Stimulated activated naive B cell treated with anti-CD40 and anti-IgM and Interleukin-4, amounts not matched to agents 10 μg/mL and 1 μg/mL and 100 μg/mL, for 72 hours (primary cell): ENCODE results near the gene ARHGAP15.

ENCODE experiments used
- ATAC-seq, 2 donors: fragments of 150-1000 bp; cut with Tn5 transposase; replicated peaks; 2 replicates each; pipeline ENCODE4 v1.10.0; 2021; ENCODE audit warnings: moderate library complexity in 1 of 2
- DNase-seq: peaks from one replicate; pipeline ENCODE4 v3.0.0; 2021
- H3K27ac Mint-ChIP-seq: one replicate; pipeline ENCODE4 v1.8.0; 2022; ENCODE audit warnings: mild to moderate bottlenecking, mixed read lengths
- H3K27me3 Mint-ChIP-seq, 2 donors: one replicate each; pipeline ENCODE4 v1.8.0; 2022; ENCODE audit warnings: mixed read lengths in 2 of 2
- H3K36me3 Mint-ChIP-seq, 2 donors: one replicate each; pipeline ENCODE4 v1.8.0; 2022; ENCODE audit warnings: mixed read lengths in 2 of 2, mild to moderate bottlenecking in 1 of 2
- H3K4me1 Mint-ChIP-seq, 2 donors: one replicate each; pipeline ENCODE4 v1.8.0; 2022; ENCODE audit warnings: mixed read lengths in 2 of 2, mild to moderate bottlenecking in 1 of 2
- H3K4me3 Mint-ChIP-seq, 2 donors: one replicate each; pipeline ENCODE4 v1.8.0; 2022; ENCODE audit warnings: mild to moderate bottlenecking in 2 of 2, mixed read lengths in 2 of 2, moderate library complexity in 1 of 2
- H3K9me3 Mint-ChIP-seq, 2 donors: one replicate each; pipeline ENCODE4 v1.8.0; 2022; ENCODE audit warnings: mixed read lengths in 2 of 2, mild to moderate bottlenecking in 1 of 2

The ARHGAP15 gene

DNA sequence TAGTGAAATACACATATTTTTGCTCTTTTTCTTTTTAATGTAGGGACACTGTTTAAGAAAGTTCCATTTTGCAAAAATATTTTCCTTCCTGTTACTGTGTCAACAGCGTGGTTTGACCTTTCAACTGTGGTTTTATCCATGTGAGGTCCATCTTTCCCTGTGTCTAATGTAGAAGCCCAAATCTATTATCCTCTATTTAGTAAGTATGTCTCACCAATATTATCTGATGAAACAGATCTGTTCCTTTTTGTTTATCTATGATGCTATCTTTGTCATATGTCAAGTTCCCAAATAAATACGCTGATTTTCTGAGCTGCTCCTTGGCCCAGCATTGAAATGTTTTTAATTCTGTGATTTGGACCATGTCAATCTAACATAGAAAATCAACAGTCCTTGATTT, 3.5 kb upstream of the ARHGAP15 start:
- DNase-seq = no peak

DNA sequence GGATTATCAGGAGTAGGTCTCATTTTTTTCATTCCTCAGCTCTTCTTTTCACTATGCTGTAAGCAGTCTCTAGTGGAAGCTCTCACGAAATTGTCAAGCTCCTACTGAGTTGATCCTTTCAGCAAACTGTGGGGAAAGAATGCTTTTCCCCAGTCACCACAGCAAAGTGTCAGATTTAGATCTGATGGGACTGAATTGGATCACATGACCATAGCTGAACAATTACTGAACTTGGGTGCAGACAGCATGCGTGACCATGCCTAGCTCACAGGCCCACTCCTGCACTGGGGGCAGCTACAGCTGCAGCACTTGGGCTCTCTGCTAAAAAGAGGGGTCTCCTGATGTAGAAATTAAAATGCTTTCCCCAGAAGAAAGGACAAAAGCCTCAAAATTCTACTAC, 3.1 kb downstream of the ARHGAP15 start:
- Mint-ChIP-seq H3K4me1 (peaks cover 24 to 66% of the 10 kb centered on the region in 2 donors), H3K9me3 (peaks cover 2 to 3% of the 10 kb centered on the region in 2 donors), H3K4me3 (peak overlapping the region; percentile 59 to 60), H3K36me3 (peaks cover 11 to 24% of the 10 kb centered on the region in 2 donors), H3K27me3 (no peaks in the 10 kb centered on the region), H3K27ac (peak overlapping the region; percentile 71)
- ATAC-seq = peak; percentile 22 to 41
- DNase-seq = peak; percentile 18

More for the DNA sequence above, 3.5 kb upstream of the ARHGAP15 start:
- no peaks in the 10 kb centered on the region for H3K9me3 Mint-ChIP-seq
- no peaks in the 10 kb centered on the region for H3K36me3 Mint-ChIP-seq
- H3K27ac Mint-ChIP-seq = no peak overlapping the region
- H3K4me1 Mint-ChIP-seq = peaks cover 11 to 16% of the 10 kb centered on the region in 2 donors
- H3K27me3 Mint-ChIP-seq = no peaks in the 10 kb centered on the region
- no peak for ATAC-seq
- no peak overlapping the region for H3K4me3 Mint-ChIP-seq

DNA sequence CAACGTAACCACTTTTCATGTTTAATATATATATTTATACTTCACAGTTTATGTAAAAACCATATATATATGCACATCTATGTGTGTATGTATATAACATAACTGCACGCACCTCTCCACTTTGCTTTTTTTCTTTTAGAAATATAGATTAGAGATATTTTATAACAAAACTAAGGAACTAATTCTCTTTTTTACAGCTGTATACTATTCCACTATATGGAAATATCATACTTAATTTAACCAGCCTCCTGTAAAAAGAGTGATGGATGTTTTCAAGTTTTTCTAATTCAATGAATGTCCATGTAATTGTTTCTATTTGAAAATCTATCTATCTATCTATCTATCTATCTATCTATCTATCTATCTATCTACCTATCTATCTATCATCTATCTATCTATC, 4.6 kb downstream of the ARHGAP15 start:
- Mint-ChIP-seq H3K4me3 (no peak overlapping the region), H3K27ac (no peak overlapping the region), H3K36me3 (peaks cover 11 to 24% of the 10 kb centered on the region in 2 donors), H3K9me3 (peaks cover 2 to 3% of the 10 kb centered on the region in 2 donors), H3K4me1 (peaks cover 26 to 62% of the 10 kb centered on the region in 2 donors), H3K27me3 (no peaks in the 10 kb centered on the region)
- ATAC-seq (no peak), DNase-seq (no peak)

DNA sequence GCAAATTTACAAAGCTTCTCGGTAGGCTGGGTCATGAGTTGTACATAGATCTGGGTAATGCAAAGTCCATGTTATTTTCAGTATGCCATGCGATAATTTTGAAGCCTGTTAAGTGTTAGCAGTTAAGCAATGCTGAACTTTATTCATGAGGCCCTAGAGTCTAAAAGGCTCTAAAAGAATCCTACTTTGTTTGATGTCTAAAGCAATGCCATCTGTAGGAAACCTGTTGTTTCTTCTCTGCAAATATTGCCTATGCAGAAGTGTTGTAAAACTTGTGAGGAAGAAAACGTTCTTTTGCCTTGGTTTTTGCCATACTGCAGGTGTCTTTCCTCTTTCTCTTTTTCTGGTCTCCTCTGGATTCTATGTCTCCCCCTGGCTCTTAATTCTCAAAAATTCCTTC, 9.1 kb downstream of the ARHGAP15 start:
- Mint-ChIP-seq H3K4me3 (no peak overlapping the region), H3K36me3 (peaks cover 11 to 28% of the 10 kb centered on the region in 2 donors), H3K9me3 (peaks cover 2 to 8% of the 10 kb centered on the region in 2 donors), H3K4me1 (peaks cover 38 to 79% of the 10 kb centered on the region in 2 donors), H3K27me3 (no peaks in the 10 kb centered on the region), H3K27ac (no peak overlapping the region)
- no peak for DNase-seq
- ATAC-seq = no peak

DNA sequence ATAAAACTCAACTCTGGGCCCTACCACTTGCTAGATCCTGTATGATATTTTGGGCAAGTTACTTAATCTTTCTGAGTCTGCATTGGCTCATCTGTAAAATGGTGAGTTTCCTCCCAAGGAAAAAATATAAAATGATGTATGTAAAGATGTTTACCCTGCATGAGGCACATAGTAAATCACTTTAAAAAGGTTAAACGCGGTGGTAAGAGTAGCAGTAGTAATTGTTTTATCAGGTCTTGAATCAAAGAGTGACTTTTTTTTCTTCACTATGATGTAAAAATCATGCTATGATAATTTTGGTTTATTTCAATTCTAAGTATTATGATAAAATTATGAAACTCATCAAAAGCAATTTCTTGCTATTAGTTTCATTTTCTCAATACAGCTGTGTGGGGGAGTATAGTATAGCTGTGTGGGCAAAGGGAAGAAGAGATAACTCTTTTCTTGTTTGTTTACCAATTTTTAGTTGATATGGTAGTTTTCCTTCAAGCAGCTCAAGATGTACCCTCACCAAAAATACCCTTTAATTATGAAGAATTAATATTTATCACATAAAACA, 10.7 kb downstream of the ARHGAP15 start:
- H3K4me1 Mint-ChIP-seq = peaks cover 40 to 74% of the 10 kb centered on the region in 2 donors
- ATAC-seq (no peak), DNase-seq (no peak)
- peak overlapping the region; percentile 19 to 21 for H3K4me3 Mint-ChIP-seq
- peak overlapping the region; percentile 14 for H3K27ac Mint-ChIP-seq
- peaks cover 0 to 5% of the 10 kb centered on the region in 2 donors for H3K9me3 Mint-ChIP-seq
- no peaks in the 10 kb centered on the region for H3K27me3 Mint-ChIP-seq
- H3K36me3 Mint-ChIP-seq = peaks cover 10 to 30% of the 10 kb centered on the region in 2 donors

DNA sequence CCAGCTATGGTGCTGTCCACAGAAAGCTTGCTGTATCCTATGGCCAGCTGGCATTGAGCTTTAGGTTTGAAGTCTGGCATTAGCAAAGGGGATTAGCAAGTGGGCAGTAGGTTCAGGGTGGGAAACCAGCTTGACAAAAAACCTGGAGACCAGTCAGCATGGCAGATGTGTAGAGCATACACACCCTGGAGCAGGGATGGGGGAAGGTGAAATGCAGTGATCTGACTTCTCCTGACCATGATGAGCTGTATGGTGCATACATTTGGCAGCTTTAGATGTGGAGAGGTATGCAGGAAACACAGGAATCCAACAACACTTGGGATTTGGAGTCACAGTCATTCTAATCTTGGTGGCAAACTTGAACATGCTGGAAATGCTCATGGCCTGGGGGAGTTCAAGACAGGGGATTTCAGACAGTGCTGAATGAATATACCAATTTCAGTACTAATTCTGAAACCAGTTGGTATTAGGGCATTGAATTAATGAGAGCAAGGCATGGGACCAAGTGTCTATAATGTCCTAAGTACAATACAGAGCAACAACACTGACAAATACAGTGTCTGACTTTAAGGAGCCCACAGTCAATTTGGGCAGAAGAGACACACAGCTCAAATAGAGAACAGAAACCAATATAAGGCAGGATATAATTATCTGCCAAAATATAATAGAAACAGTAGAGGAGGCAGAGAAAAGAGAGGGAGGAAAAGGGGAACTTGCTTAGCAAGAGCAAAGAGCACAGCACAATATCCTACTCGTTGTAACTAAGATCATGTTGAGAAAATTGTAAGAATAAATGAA, 11.8 kb downstream of the ARHGAP15 start:
- DNase-seq = peak; percentile 15
- H3K36me3 Mint-ChIP-seq = peaks cover 13 to 28% of the 10 kb centered on the region in 2 donors
- ATAC-seq = peak; percentile 94 to 97

DNA sequence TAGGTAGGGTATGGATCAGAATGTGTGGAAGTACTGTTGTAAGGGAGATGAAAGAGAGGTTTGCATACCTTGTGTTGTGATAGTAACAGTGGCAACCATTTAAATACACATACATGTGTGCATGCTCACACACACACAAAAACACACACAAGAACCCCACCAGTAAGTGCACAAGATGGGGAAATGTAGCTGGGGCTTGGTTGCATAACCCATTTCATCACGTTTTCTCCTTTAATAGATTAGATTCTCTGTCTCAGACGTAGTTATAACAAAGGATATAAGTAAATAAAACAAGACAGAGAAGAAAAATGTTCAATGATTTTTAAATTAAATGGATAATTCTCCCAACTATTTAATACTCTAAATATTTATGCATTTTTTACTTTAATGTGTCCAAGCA, 13.4 kb downstream of the ARHGAP15 start:
- Mint-ChIP-seq H3K9me3 (peaks cover 0 to 5% of the 10 kb centered on the region in 2 donors), H3K36me3 (peaks cover 13 to 25% of the 10 kb centered on the region in 2 donors), H3K4me3 (no peak overlapping the region), H3K27me3 (no peaks in the 10 kb centered on the region), H3K4me1 (peaks cover 50 to 79% of the 10 kb centered on the region in 2 donors), H3K27ac (peak overlapping the region; percentile 47)
- no peak for DNase-seq
- no peak for ATAC-seq

More for the DNA sequence above, 11.8 kb downstream of the ARHGAP15 start:
- Mint-ChIP-seq H3K27me3 (no peaks in the 10 kb centered on the region), H3K4me3 (peak overlapping the region; percentile 53), H3K9me3 (peaks cover 0 to 5% of the 10 kb centered on the region in 2 donors), H3K27ac (peak overlapping the region; percentile 48), H3K4me1 (peaks cover 41 to 75% of the 10 kb centered on the region in 2 donors)

DNA sequence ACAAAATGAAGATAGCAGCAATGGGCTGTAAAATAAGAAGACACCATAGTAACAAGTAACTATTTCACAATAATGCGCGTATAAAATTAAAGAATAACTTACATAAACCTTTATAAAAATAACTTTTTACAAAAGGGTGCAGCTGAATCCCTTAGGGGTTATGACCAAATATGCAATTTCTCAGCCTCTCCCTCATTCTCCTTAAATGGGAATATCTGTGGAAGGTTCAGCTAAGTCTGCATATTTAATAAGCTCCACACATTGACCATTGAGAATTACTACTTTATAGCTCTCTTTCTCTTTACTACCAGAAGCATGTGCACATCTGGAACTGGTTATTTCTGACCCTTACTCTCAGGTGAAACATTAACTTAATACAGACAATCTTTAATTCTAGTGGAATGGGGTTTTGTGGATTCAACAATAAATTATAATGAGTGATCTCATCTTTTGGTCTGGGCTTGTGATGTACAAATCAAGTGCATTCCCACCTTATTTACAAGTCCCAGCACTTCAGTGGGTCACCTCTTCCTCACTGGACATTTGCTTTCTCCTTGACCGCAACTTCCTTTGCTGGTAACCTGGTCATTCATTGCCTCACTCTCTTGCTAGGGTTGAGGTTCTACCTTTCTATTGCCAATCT, 15.7 kb downstream of the ARHGAP15 start:
- Mint-ChIP-seq H3K27me3 (no peaks in the 10 kb centered on the region), H3K4me1 (peaks cover 56 to 81% of the 10 kb centered on the region in 2 donors), H3K27ac (no peak overlapping the region), H3K4me3 (no peak overlapping the region), H3K9me3 (no peaks in the 10 kb centered on the region), H3K36me3 (peaks cover 13 to 20% of the 10 kb centered on the region in 2 donors)
- DNase-seq (no peak), ATAC-seq (no peak)

DNA sequence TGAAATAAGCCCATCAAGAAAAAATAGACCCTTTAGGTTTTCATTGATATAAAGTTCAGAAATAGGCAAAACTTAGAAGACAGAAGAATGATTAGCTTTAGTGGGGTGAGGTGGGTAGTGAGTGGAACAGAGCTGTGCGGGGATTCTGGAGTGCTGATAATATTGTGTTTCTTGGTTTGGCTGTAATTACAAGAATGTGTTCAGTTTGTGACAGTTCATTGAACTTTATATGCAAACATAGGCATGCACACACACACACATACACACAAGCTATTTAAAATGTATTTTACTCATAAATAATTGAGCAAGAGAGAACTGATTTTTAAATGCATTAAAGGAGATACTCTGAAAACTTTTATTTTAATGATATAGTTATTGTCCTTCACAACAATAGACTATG, 17.1 kb downstream of the ARHGAP15 start:
- peaks cover 13 to 20% of the 10 kb centered on the region in 2 donors for H3K36me3 Mint-ChIP-seq
- H3K4me1 Mint-ChIP-seq = peaks cover 51 to 79% of the 10 kb centered on the region in 2 donors
- H3K27ac Mint-ChIP-seq = no peak overlapping the region
- DNase-seq (no peak), ATAC-seq (no peak)
- H3K9me3 Mint-ChIP-seq = no peaks in the 10 kb centered on the region
- no peaks in the 10 kb centered on the region for H3K27me3 Mint-ChIP-seq
- H3K4me3 Mint-ChIP-seq = no peak overlapping the region

DNA sequence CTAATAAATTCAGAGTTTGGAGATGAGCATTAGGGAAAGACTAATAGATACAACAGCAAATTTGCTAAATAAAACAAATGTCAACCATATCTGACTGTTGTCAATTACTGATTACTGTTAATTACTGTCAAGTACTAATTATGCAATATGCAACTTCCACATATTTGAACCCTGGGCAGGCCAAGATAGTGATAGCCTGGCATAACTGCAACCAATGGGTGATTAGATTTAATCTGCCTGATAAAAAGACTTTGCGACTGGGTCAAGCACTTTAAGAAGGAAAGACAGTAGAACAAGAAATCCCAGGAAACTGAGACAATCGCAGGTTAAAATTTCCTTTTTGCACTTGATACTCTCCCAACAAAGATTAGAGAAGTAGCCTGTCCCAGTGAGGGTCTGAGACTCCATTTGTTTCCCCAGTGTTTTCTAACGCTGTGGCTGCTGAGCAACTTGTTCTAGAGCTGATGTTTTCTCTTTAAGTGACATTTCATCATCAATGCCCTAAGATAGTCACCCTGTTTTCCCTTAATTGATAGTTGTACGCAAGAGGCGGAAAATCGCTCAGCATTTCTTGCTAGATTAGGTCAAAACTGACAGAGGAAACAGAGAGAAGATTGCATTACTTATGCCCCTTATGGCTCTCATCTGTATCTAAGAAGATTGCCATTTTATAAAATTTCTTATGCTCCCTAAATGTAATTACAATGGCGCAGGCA, 17.8 kb downstream of the ARHGAP15 start:
- peaks cover 53 to 79% of the 10 kb centered on the region in 2 donors for H3K4me1 Mint-ChIP-seq
- H3K36me3 Mint-ChIP-seq = peaks cover 15 to 21% of the 10 kb centered on the region in 2 donors
- no peak for DNase-seq
- H3K27me3 Mint-ChIP-seq = no peaks in the 10 kb centered on the region
- no peak overlapping the region for H3K4me3 Mint-ChIP-seq
- no peak overlapping the region for H3K27ac Mint-ChIP-seq
- ATAC-seq = no peak
- H3K9me3 Mint-ChIP-seq = no peaks in the 10 kb centered on the region

DNA sequence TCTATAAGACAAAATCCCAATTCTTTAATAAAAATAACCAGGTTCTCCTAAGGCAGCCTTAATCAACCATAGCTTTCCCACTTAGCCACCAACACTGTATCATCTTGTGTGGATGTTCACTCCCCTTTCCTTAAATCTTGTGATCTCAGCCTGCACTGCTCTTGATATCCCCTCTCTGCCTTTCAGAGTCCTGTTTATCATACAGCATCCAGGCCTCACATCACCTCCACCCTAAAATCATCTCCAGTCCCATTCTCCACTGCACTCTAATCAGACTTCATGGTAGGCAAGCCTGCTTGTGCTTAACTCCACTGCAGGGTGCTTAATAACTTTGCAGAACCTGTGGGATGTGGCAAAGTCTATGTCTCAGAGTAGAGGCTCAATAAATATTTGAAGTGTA, 18.8 kb downstream of the ARHGAP15 start:
- no peak for DNase-seq
- peaks cover 22 to 25% of the 10 kb centered on the region in 2 donors for H3K36me3 Mint-ChIP-seq
- no peak overlapping the region for H3K4me3 Mint-ChIP-seq
- peaks cover 59 to 80% of the 10 kb centered on the region in 2 donors for H3K4me1 Mint-ChIP-seq
- peak overlapping the region; percentile 25 for H3K27ac Mint-ChIP-seq
- peaks cover 0 to 1% of the 10 kb centered on the region in 2 donors for H3K9me3 Mint-ChIP-seq
- ATAC-seq = no peak
- H3K27me3 Mint-ChIP-seq = no peaks in the 10 kb centered on the region

DNA sequence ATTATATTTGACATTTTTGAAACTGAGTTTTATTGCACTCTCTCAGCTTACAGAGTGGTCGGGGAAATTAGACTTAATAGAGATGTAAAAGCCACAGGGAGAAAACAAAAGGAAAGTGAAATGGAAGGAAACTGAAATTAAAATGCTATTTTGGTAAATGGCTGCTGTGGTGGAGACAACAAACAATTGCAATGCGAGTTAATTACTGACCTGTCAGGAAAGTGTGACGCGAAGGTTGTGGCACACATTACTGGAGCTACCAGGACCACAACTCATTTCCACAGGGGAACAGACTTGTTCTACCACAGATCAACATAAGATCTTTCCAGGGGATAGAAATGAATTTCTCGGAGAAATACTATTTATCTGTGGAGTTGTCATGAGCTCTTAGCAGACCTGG, 19.5 kb downstream of the ARHGAP15 start:
- ATAC-seq (peak in 1 of 2 donors; percentile 28), DNase-seq (no peak)
- H3K4me1 Mint-ChIP-seq = peaks cover 60 to 83% of the 10 kb centered on the region in 2 donors
- no peaks in the 10 kb centered on the region for H3K27me3 Mint-ChIP-seq
- H3K9me3 Mint-ChIP-seq = peaks cover 2% of the 10 kb centered on the region in 2 donors
- peaks cover 21 to 23% of the 10 kb centered on the region in 2 donors for H3K36me3 Mint-ChIP-seq
- peak overlapping the region; percentile 18 to 26 for H3K4me3 Mint-ChIP-seq
- peak overlapping the region; percentile 89 for H3K27ac Mint-ChIP-seq

DNA sequence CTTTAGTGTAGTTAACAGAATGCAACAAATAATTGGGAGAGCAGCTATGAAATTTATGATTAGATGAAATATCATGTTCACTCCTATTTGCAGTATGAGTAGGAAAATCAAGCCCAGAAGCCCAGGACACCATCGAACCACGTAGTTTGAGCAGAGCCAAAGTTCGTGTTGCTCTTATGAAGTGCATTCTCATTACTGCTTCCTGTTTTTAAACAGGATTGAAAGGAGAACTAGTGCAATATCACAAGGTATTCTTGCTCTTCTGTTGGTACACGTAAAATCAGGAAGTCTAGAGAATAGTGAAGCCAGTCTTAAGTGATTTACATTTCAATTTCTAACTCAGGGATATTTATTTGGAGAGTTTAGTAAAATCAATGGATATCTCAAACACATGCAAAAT, 21.1 kb downstream of the ARHGAP15 start:
- DNase-seq (no peak), ATAC-seq (peak; percentile 93 to 95)
- peak overlapping the region; percentile 92 for H3K27ac Mint-ChIP-seq
- peaks cover 57 to 85% of the 10 kb centered on the region in 2 donors for H3K4me1 Mint-ChIP-seq
- peaks cover 16% of the 10 kb centered on the region in 2 donors for H3K36me3 Mint-ChIP-seq
- peaks cover 3 to 4% of the 10 kb centered on the region in 2 donors for H3K9me3 Mint-ChIP-seq
- H3K27me3 Mint-ChIP-seq = no peaks in the 10 kb centered on the region
- peak overlapping the region; percentile 46 to 58 for H3K4me3 Mint-ChIP-seq
